NCI-H2227 (cell line): ENCODE results near the gene C11orf68.

Experiments
- DNase-seq: peaks from one replicate; lab custom pipeline; 2025; ENCODE audit not compliant: unreplicated experiment; lab: John Stamatoyannopoulos, UW

Gene C11orf68

DNA sequence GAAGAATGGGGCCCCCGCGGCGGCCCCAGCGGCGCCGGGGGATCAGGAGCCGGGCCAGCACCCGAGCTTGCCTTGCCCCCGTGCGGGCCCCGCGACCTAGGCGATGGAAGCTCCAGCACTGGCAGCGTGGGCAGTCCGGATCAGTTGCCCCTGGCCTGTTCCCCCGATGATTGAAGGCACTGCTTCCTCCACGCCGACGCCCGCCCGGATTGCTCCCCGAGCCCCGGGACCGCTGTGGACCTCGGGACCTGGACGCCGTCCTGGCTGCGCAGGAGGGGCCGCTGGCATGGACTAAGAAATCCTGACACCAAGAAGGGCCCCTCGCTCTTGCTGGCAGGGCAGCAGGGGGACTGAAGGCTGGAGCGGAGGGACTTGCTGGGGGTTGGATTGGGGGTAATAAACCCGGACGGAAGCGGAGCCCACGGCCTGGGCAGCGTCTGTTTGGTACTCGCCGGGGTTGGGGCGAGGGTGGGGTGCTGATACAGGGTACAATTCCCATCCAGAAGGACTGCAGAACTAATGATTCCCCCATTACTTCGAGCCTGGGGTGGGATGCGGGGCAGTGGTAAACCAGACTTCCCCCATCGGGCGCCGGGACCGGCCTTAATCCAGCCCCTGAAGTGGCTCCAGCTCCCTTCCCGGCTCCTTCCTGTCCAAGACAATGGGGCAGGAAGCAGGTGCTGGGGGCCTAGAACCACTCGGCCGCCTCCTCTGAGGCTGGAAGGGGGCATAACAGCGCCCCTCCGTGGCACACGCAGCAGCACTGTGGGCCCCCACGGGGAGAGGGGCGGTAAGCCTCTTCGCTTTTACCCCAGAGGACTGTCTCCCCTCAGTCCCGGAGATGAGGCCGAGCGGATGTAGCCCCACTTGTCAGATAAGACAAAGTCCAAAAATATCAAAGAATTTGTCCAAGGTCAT lies 27.4 kb downstream of the C11orf68 start:
- peak; percentile 26 for DNase-seq

DNA sequence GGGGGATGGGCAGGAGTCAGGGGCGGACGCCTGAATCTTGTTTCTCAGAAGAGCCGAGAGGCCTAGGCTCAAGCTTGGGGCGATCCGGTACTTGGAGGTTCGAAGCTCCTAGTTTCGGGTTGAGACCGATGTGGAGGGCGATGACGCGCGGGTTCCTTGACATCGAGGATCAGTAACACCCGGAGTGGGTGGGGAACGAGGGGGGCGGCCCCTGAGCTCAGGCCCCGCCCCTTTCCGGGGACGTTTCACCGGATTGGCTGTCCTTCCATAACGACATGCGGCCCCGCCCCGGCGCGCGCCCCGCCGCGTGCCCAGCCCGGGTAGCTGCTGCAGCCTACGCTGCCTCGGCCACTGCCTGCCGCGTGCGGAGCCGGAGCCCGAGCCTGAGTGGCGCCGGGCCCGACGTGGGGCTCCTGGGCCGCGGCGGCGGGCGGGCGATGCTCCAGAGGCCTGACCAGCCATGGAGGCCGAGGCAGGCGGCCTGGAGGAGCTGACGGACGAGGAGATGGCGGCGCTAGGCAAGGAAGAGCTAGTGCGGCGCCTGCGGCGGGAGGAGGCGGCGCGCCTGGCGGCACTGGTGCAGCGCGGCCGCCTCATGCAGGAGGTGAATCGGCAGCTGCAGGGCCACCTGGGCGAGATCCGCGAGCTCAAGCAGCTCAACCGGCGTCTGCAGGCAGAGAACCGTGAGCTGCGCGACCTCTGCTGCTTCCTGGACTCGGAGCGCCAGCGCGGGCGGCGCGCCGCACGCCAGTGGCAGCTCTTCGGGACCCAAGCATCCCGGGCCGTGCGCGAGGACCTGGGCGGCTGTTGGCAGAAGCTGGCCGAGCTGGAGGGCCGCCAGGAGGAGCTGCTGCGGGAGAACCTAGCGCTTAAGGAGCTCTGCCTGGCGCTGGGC lies 28.3 kb downstream of the C11orf68 start, which contains the start of gene CCDC85B:
Gene CCDC85B (plus strand): TSS at position 350 of the 895 bp plus-strand sequence. CDS start 111 bp downstream, at position 461.
- peak; percentile 98 for DNase-seq

- peak; percentile 97 for DNase-seq
Measured at GRCh38 chr11:65888163-65888814, 30.6 kb downstream of the C11orf68 start, which contains the start of gene FIBP. FIBP (minus strand) TSS chr11:65888471; CDS start chr11:65888418, 53 bp downstream.

- DNase-seq: no peak
Measured at GRCh38 chr11:65887723-65888162, 31.1 kb downstream of the C11orf68 start.

DNA sequence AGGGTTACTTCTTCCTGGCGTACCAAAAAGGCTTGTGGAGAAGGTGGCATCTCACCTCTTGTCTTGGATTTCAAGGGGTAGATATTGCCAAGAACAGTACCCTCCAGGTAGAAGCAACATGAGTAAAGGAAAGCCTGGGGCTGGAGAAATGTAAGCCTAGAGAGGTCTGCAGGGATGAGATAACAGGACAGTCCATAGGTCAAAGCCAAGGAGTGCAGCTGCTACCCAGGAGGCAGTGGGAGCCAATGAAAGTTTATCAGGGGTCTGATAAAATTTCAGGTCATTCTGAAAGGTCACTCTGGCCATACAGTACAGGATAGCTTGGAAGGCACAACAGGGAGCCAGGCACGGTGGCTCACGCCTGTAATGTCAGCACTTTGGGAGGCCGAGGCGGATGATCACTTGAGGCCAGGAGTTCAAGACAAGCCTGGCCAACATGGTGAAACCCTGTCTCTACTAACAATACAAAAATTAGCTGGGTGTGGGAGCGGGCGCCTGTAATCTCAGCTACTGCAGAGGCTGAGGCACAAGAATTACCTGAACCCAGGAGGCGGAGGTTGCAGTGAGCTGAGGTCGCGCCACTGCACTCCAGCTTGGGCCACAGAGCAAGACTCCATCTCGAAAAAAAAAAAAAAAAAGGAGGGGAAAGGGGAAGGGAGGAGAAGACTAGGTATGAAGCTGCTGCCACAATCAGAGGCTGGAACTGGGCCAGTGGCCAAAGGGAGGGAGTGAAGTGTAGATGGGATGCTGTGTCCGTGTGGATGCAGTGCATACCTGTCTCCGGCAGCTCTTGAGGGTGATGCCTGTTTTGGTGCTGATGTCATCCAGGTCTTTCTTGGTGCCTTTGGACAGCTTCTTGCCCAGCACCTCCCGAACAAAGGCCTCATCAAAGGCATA lies 31.8 kb downstream of the C11orf68 start:
- DNase-seq: no peak

DNA sequence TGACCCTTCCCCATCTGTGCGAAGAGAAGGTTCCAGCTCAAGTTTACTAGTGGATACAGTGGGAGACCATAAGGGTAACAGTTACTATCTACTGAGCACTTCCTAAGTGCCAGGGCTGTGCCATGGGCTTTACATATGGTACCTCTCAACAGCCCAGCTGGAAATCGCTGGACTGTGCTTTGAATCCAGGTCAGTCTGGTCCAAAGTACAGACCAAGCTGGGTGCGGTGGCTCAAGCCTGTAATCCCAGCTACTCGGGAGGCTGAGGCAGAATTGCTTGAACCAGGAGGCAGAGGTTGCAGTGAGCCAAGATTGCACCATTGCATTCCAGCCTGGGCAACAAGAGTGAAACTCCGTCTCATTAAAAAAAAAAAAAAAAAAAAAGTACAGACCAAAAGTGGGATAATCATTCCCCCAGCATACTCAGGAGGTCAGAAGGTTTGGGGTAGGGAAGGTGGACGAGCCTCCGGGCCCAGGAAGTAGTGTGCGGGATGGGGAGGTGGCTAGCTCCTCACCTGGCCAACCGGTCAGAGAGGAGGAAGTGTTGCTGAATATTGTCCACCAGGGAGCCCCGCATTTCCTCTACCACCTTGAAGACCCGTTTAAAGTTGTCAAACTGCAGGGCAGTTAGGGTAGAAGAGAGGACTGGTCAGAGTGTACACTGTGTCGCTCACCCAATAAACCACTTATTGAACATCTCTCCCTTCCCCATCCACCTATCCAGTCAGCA lies 32.9 kb downstream of the C11orf68 start:
- no peak for DNase-seq

- no peak for DNase-seq
Measured at GRCh38 chr11:65885231-65885630, 33.6 kb downstream of the C11orf68 start.

DNA sequence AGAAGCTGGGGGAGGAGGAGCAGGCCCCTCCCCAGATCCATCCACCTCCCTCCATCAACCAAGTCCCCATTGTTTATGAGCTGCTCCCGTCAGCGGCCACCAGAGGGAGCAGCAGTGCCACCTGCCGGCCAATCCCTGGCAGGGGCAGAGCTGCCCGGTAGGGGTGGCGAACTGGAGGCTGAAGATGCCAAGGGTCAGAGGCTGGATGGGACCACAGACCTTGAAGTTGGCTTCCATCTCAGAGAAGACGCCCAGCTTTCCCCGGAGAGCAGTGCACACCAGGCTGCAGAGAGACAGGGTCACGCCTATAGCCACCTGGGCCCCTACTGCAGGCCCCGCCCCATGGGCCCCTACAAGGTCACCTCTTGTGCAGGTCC lies 34.2 kb downstream of the C11orf68 start:
- peak; percentile 87 for DNase-seq

DNA sequence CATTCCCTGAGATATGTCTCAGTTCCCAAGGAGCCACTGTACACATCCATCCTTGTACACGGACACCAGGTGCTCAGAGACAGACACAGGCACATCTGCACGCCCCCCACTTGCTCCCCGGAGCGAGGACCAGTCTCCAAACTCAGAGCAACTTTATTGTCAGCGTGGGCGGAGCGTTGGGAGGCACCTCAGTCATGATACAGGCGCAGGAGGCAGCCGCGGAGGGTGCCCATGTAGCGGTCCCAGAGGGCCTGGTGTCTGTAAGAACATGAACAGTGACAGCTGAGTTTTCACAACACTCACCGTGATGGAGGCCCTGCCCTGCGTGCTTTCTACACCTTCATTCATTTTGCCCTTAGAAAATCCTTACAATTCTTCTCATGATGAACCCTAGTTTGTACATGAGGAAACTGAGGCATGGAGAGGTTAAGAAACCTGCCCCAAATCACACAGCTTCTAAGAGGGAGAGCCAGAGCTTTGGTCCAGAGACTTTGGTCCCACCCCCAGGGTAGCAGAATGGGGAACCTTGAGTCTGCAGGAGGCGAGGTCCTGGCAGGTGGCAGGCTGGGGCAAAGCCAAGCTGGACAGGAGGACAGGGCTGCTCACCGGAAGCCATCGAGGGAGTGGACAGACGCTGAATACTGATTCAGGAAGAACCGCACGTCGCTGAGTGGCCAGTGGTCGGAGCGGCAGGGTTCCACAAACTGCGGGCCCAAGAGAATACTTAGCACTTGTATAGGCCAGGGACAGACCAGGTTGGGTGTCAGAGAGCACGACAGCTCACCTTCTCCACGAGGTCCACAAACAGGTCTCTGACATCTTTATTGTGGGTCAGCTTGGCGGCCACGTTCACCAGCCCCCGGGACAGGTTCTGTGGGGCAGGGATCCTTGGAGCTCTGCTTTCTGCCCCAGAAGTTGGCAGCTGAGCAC lies 34.8 kb downstream of the C11orf68 start:
- DNase-seq: no peak

GRCh38 chr11:65883058-65883761 lies 35.7 kb downstream of the C11orf68 start:
- DNase-seq: no peak

GRCh38 chr11:65882120-65883057 lies 36.5 kb downstream of the C11orf68 start:
- DNase-seq: no peak

DNA sequence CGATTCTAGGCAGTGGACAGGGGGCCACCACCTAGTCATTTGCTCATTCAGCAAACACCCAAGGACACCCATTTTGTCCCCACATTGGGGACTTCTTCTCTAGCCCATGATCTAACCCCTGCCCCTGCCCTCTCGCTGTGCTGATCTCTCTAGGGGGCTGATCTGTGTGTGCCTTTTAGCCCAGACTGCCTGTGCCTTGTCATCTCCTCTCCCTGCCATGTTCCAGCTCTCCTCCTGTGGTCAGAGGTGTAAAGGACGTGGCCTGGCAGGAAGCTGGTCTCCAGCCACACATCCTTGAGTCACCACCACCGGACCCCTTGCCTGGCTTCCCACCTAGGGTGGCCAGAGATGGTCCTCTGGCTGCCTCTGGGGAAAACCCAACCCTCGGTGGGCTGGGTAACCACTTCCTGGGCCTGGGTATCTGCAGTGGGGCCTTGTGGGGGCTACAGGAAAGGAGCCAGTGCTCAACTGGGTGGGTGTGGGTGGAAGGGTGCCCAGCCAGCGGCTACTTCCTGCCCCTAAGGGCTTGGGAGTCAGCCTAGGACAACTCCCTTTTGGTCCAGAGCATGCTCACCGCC lies 37.9 kb downstream of the C11orf68 start:
- DNase-seq: no peak

GRCh38 chr11:65880027-65880426 lies 38.8 kb downstream of the C11orf68 start:
- no peak for DNase-seq

DNA sequence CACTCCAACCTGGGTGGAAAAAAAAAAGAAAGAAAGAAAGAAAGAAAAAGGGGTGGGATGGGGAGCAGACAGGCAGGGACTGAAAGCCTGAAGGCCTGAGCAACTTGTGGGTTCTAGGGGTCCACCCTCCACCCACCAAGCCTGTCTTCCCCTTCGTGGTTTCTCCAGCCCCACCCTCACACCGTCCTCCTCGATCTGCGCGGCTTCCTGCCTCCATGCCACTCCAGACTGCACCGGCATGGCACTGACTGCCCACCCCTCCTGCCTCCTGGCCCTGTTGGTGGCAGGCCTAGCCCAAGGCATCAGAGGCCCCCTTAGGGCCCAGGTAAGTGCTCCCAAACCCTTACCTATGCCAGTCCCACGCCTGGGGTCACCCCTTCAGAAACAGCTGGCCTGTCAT lies 39.2 kb downstream of the C11orf68 start, which contains the start of gene CTSW:
Gene CTSW (plus strand): TSS at position 221 of the 400 bp plus-strand sequence. CDS start 18 bp downstream, at position 239.
- DNase-seq: no peak

DNA sequence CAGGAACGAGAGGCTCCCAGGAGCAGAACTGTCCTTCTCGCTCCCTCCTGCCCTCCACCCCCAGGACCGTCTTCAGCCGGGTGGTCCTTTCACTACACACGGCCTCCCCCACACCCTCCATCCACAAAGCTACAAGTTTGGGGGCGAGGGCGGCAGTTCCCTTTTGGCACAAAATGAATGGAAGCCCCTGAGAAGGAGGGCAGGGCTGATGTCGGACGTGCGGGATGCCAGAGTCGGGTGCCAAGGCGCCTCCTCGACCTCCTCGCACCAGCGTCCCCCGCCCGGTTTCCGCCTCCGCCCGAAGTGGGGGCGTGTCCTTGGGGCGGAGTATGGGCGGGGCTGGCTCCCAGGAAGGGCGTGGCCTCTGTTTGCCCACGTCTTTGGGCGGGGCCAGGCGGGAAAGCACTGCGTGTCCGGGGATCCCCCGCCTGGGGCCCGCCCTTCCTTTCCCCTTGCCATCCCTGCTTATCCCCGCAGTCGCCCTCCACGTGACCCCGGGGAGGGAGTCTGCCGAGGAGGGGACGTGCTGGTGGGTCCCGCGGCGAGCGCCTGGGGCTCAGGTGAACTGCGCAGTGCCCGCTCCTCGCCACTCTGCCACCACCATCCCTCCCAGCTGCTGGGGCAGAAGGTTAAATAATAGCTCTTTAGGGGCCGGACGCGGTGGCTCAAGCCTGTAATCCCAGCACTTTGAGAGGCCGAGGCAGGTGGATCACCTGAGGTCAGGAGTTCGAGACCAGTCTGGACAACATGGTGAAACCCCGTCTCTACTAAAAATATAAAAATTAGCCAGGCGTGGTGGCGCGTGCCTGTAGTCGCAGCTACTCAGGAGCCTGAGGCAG lies 45.3 kb downstream of the C11orf68 start:
- peak; percentile 96 for DNase-seq
